LNCAP (cell line): ENCODE data around the gene EVI2A.

Experiments
- TF ChIP-seq, protein P1 (sequence below): fragments of 450-650 bp; IDR thresholded peaks from 2 replicates; pipeline ENCODE4 v1.5.1; 2017; ENCODE audit warnings: mild to moderate bottlenecking

EVI2A gene

DNA sequence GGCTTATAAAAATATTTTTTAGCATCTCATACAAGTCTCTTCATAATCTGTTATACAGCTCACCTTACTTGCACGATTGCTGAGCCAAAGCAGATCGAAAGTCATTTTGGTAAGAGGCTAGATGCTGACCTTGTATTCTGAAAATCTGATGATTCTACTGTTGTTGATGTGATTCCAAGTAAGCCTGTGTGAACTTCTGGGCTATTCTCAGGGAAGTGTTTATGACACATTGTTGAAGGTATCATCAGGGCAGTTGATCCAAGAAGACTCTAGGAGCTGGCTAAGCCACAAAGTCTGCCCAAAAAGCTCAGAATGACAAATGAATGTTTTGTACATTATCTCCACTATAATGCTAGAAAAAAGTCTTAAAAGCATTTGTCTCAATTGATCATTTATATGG lies 40.4 kb downstream of the EVI2A start:
- TF ChIP-seq, protein P1, sequence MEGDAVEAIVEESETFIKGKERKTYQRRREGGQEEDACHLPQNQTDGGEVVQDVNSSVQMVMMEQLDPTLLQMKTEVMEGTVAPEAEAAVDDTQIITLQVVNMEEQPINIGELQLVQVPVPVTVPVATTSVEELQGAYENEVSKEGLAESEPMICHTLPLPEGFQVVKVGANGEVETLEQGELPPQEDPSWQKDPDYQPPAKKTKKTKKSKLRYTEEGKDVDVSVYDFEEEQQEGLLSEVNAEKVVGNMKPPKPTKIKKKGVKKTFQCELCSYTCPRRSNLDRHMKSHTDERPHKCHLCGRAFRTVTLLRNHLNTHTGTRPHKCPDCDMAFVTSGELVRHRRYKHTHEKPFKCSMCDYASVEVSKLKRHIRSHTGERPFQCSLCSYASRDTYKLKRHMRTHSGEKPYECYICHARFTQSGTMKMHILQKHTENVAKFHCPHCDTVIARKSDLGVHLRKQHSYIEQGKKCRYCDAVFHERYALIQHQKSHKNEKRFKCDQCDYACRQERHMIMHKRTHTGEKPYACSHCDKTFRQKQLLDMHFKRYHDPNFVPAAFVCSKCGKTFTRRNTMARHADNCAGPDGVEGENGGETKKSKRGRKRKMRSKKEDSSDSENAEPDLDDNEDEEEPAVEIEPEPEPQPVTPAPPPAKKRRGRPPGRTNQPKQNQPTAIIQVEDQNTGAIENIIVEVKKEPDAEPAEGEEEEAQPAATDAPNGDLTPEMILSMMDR: no peak

- TF ChIP-seq, protein P1: no peak
These were observed 42.0 kb downstream of the EVI2A start for GRCh38 chr17:31279401-31279800.

GRCh38 chr17:31275116-31275515 lies 46.3 kb downstream of the EVI2A start:
- TF ChIP-seq, protein P1: no peak

DNA sequence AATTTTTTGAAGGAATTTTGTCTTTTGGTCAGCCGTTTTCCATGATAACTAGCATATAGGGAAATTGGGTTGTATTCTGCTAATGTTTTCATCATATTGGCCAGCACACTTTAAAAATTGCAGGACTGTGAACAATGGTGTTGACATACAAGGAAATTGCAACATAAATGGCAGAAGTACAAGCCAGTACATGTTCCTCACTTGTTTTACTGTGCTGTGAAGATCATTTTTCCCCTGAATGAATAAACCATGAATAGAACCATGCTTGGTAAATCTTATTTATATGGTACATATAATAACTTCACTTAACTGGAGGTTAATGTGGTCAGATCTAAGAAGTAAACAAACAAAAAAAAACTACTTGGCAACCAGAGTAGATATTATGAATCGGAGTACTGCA lies 47.2 kb downstream of the EVI2A start:
- TF ChIP-seq, protein P1: no peak

GRCh38 chr17:31273516-31273915 lies 47.9 kb downstream of the EVI2A start:
- TF ChIP-seq, protein P1: no peak

DNA sequence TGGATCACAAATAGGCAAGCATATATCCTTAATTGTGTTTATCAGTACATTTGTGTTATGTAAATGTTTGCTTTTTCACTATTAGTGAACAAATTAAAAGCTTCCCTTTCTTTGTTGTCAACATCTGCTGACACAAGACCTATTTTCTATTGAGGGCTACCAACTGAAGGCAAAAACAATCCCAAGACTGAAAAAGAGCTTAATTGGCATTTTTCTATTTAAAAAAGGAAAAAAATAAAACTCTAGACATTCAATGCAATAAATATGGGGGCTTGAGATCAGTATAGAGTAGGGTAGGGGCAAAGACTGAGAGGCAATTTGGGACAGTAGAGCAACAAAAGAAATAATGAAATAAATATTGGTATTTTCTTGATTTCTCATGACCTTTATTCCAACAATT lies 48.6 kb downstream of the EVI2A start:
- TF ChIP-seq, protein P1: no peak

- TF ChIP-seq, protein P1: no peak
These were observed 49.2 kb downstream of the EVI2A start for GRCh38 chr17:31272236-31272635.

DNA sequence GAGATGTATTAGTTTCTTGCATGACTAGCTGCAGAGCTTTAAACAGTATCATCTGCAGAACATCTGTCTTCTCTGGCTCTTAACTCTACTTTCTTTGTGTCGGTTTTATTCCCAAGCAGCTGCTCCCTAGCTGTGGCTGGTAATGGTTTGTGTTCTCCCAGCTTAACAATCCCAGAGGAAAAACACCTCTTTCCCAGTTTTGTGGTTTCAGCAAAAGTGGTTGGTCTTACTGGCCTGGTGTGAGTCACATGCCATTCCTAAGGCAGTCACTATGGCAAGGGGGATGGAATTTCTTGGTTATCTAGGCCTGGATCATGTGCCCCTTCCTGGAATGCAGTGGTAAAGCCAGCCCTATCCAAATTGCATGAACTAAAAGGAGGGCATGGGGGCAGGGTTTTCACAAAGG lies 51.8 kb downstream of the EVI2A start:
- TF ChIP-seq, protein P1: no peak
